Left lung (tissue), 10 donors: ENCODE measurements around the gene SEC24B. TPM values are rescaled to one million over a fixed set of nuclear protein-coding genes. Genes with fewer than 3 reads are reported as not detected.
A peak's percentile ranks its signal among the peaks of the same experiment; 100 is the strongest.

Experiments
- ATAC-seq: fragments of 200-7000 bp; cut with Tn5 transposase; one replicate; pipeline ENCODE4 v1.9.1; 2020; ENCODE audit warnings: moderate library complexity
- DNase-seq, 4 donors: peaks; one replicate each; pipeline ENCODE4 v3.0.0-alpha.2; 2013 to 2020
- H3K27ac ChIP-seq, 2 donors: fragments of 200-600 bp; sonication (generic) in 1 of 2; one replicate each; pipeline versions ENCODE4 v1.5.0 to v1.8.0; 2020 to 2021
- H3K27me3 ChIP-seq, 2 donors: fragments of 200-600 bp; sonication (generic) in 1 of 2; one replicate each; pipeline versions ENCODE4 v1.5.0 to v1.8.0; 2020 to 2021
- H3K36me3 ChIP-seq, 2 donors: fragments of 200-600 bp; sonication (generic) in 1 of 2; one replicate each; pipeline versions ENCODE4 v1.5.0 to v1.8.0; 2020 to 2021
- H3K4me1 ChIP-seq, 2 donors: fragments of 200-600 bp; one replicate each; pipeline ENCODE4 v1.8.0; 2021
- H3K4me3 ChIP-seq, 2 donors: fragments of 200-600 bp; sonication (generic) in 1 of 2; one replicate each; pipeline versions ENCODE4 v1.5.0 to v1.8.0; 2020 to 2021; ENCODE audit warnings: mild to moderate bottlenecking in 1 of 2
- H3K9me3 ChIP-seq, 2 donors: fragments of 200-600 bp; sonication (generic) in 1 of 2; one replicate each; pipeline versions ENCODE4 v1.5.0 to v1.8.0; 2020 to 2021
- CTCF ChIP-seq, 2 donors: fragments of 200-600 bp; sonication (generic) in 1 of 2; IDR thresholded peaks; one replicate each; pipeline versions ENCODE4 v1.5.0 to v1.8.0; 2021; ENCODE audit warnings: antibody characterized with exemption in 2 of 2
- intact Hi-C, 2 donors: fragments of 100-400 bp; cut with DNase I; formaldehyde crosslinking; loops; one replicate each; pipeline versions ENCODE4 v1.11.2 to v1.14.2; 2022
- polyA plus RNA-seq, 6 donors: library from polyadenylated mRNA; unstranded; fragments of 120-200 nt; gene quantifications; one replicate each; pipeline ENCODE4 v1.2.1, GENCODE V29; 2013; ENCODE audit not compliant: insufficient read length in 6 of 6
- total RNA-seq, 2 donors: library from RNA; stranded (reverse); fragmentation: NEBNext Ultra II Directional; extraction: Animal tissue kit (Norgen Biotek cat#: 25700); gene quantifications; one replicate each; pipeline ENCODE4 v1.2.1, GENCODE V29; 2021
- donor health status: DM: no; HTN: yes; CAD: no.
- donor health status: DM: no; HTN: no; CAD: no.

The SEC24B gene
- total and polyA plus RNA-seq, 8 donors = 27.0 to 42.8 (median 37.2) TPM

- H3K36me3 ChIP-seq = no peaks in the 10 kb centered on the region
- H3K4me1 ChIP-seq = peaks cover 9 to 10% of the 10 kb centered on the region in 2 donors
- no peak overlapping the region for H3K4me3 ChIP-seq
- ATAC-seq = no peak
- no peak overlapping the region for H3K27ac ChIP-seq
- TF ChIP-seq CTCF (IDR thresholded peaks at IDR 0.05) = no peak
- H3K27me3 ChIP-seq = no peaks in the 10 kb centered on the region
- H3K9me3 ChIP-seq = no peaks in the 10 kb centered on the region
- intact Hi-C loops = no loop called here
- DNase-seq = no peak
Measured at GRCh38 chr4:109429545-109429944, 4.1 kb upstream of the SEC24B start.

DNA sequence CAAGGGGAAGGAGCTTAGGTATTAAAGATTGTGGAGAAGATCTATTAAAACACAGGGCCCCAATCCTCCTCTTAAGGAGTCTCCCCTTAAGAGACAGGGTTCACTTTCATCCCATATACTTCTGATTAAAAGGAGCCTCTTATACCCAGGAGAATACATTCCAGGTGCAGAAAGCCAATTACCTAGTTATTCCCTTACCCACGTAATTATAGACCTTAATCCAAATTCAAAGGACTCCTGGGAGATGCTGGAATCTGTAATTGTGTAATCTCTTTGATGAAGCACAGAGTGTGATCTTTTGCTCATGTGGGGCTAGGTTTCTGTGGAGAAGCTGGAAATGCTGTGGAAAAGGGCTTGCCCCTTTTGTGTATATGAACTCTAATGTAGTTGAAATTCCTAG, 1.4 kb upstream of the SEC24B start:
- H3K9me3 ChIP-seq = no peaks in the 10 kb centered on the region
- DNase-seq (no peak), ATAC-seq (no peak)
- intact Hi-C loops = loop anchor here in 1 of 2 donors (10.0 kb wide), 1 partner anchor 273 kb away; the partner anchor contains the start of gene CASP6
- no peaks in the 10 kb centered on the region for H3K27me3 ChIP-seq
- H3K4me1 ChIP-seq = peaks cover 20 to 34% of the 10 kb centered on the region in 2 donors
- TF ChIP-seq CTCF (IDR thresholded peaks at IDR 0.05) = no peak
- H3K27ac ChIP-seq = peak overlapping the region; percentile 94 to 97
- no peaks in the 10 kb centered on the region for H3K36me3 ChIP-seq
- no peak overlapping the region for H3K4me3 ChIP-seq

DNA sequence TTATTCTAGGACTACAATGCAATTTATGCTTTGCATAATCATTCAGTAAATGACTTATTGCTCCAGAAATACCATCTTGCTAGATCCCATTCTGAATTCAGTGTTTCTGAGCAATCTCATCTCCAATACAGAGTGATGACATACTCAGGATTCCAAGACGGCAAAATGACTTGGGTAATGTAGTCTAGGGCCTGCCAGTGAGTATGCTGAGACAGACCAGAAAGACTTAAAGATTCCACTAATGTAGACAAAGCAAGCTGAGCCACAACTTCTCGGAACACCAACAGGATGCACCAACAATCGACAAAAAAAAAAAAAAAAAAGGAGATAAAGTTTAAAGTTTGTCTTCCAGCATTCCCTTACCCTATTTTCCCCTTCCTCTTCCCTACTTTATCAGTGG, 919 bp upstream of the SEC24B start:
- ATAC-seq = peak; percentile 15
- no peak for TF ChIP-seq CTCF (IDR thresholded peaks at IDR 0.05)
- peaks cover 20 to 34% of the 10 kb centered on the region in 2 donors for H3K4me1 ChIP-seq
- peak overlapping the region; percentile 94 to 97 for H3K27ac ChIP-seq
- H3K4me3 ChIP-seq = peak overlapping the region; percentile 82 to 84
- no peaks in the 10 kb centered on the region for H3K9me3 ChIP-seq
- intact Hi-C loops = loop anchor here in 1 of 2 donors (10.0 kb wide), 1 partner anchor 272 kb away; the partner anchor contains the start of gene CASP6
- H3K36me3 ChIP-seq = no peaks in the 10 kb centered on the region
- peak in 2 of 4 donors; percentile 19 to 26 for DNase-seq
- no peaks in the 10 kb centered on the region for H3K27me3 ChIP-seq

- peak in 3 of 4 donors; percentile 45 to 52 (median 46) for DNase-seq
- peak overlapping the region; percentile 94 to 97 for H3K27ac ChIP-seq
- peaks cover 20 to 38% of the 10 kb centered on the region in 2 donors for H3K4me1 ChIP-seq
- H3K9me3 ChIP-seq = no peaks in the 10 kb centered on the region
- no peak for TF ChIP-seq CTCF (IDR thresholded peaks at IDR 0.05)
- intact Hi-C loops = loop anchor here in 1 of 2 donors (10.0 kb wide), 1 partner anchor 271 kb away; the partner anchor contains the start of gene CASP6
- peak; percentile 51 for ATAC-seq
- H3K36me3 ChIP-seq = no peaks in the 10 kb centered on the region
- H3K27me3 ChIP-seq = no peaks in the 10 kb centered on the region
- peak overlapping the region; percentile 82 to 84 for H3K4me3 ChIP-seq
Measured at GRCh38 chr4:109434007-109434971, 674 bp downstream of the SEC24B start.

DNA sequence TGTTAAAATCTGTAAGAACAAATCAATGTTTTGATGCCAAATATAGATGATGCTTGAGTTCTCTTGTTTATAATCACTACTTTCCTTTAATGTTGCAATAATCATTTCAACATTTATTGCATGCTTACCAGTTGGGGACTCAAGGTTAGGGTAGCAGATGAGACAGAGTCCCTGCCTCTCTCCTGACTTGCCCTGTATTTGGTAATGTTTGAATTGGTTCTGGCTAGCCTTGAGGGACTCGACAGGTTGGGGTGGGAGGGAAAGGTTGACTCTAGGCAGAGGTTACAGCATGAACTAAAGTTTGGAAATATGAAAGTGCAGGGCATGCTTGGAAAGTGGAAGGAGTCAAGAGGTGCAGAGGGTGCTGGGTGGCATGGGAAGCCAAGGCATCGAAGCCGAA, 2.0 kb downstream of the SEC24B start:
- no peak overlapping the region for H3K27ac ChIP-seq
- peaks cover 23 to 45% of the 10 kb centered on the region in 2 donors for H3K4me1 ChIP-seq
- ATAC-seq = no peak
- TF ChIP-seq CTCF (IDR thresholded peaks at IDR 0.05) = no peak
- H3K4me3 ChIP-seq = peak overlapping the region in 1 of 2 donors; percentile 84
- no peak for DNase-seq
- no peaks in the 10 kb centered on the region for H3K9me3 ChIP-seq
- no peaks in the 10 kb centered on the region for H3K27me3 ChIP-seq
- H3K36me3 ChIP-seq = no peaks in the 10 kb centered on the region
- intact Hi-C loops = loop anchor here in 1 of 2 donors (10.0 kb wide), 1 partner anchor 269 kb away; the partner anchor contains the start of gene CASP6
